Esophagus muscularis mucosa (tissue), 4 donors: Measurements from ENCODE around the gene MEST. TPM values are rescaled to one million over a fixed set of nuclear protein-coding genes. Genes with fewer than 3 reads are reported as not detected.

Source experiments
- DNase-seq: peaks from one replicate; pipeline ENCODE4 v3.0.0-alpha.2; 2017; ENCODE audit errors: extremely low spot score
- H3K27ac ChIP-seq, 4 donors: fragments of 200-600 bp; sonication (generic); replicated peaks in 1 of 4; 1 replicate in 3 of 4; 2 replicates in 1 of 4; pipeline ENCODE4 v1.5.1; 2016 to 2019; ENCODE audit warnings: mild to moderate bottlenecking in 1 of 4
- H3K27me3 ChIP-seq, 4 donors: fragments of 200-600 bp; sonication (generic); one replicate each; pipeline versions ENCODE4 v1.5.1 to v1.6.0; 2016 to 2019
- H3K36me3 ChIP-seq, 4 donors: fragments of 200-600 bp; sonication (generic); one replicate each; pipeline ENCODE4 v1.5.1; 2016 to 2019
- H3K4me1 ChIP-seq, 4 donors: fragments of 200-600 bp; sonication (generic); one replicate each; pipeline ENCODE4 v1.5.1; 2016 to 2019
- H3K4me3 ChIP-seq, 4 donors: fragments of 200-600 bp; sonication (generic); 1 replicate in 2 of 4; 2 replicates in 2 of 4; pipeline ENCODE4 v1.5.1; 2016 to 2019; ENCODE audit warnings: mild to moderate bottlenecking in 4 of 4, moderate library complexity in 1 of 4
- H3K9me3 ChIP-seq, 4 donors: fragments of 200-600 bp; sonication (generic); 1 replicate in 3 of 4; 2 replicates in 1 of 4; pipeline ENCODE4 v1.5.1; 2016 to 2019
- CTCF ChIP-seq, 3 experiments: fragments of 200-600 bp in 2 of 3; fragments of 450-650 bp in 1 of 3; sonication (generic) in 2 of 3; IDR thresholded peaks; one replicate each; pipeline ENCODE4 v1.5.1; 2017 to 2019; ENCODE audit warnings: antibody characterized with exemption in 3 of 3, mild to moderate bottlenecking in 2 of 3, moderate library complexity in 1 of 3
- EP300 ChIP-seq: sonication (generic); formaldehyde crosslinking; IDR thresholded peaks from one replicate; pipeline ENCODE4 v1.6.1; 2017; ENCODE audit warnings: antibody characterized with exemption
- POLR2A ChIP-seq: fragments of 450-650 bp; IDR thresholded peaks from one replicate; pipeline ENCODE4 v1.6.1; 2017; ENCODE audit warnings: antibody characterized with exemption, moderate library complexity, mild to moderate bottlenecking, low read depth
- POLR2AphosphoS5 ChIP-seq, 2 donors: sonication (generic); formaldehyde crosslinking; IDR thresholded peaks; one replicate each; pipeline ENCODE4 v1.6.1; 2017; ENCODE audit warnings: antibody characterized with exemption in 2 of 2
- WGBS: methylation state at CpG from one replicate; pipeline ENCODE4 v1.1.5; 2018; 5-methylcytosine and 5-hydroxymethylcytosine counted together
- intact Hi-C: fragments of 100-400 bp; cut with DNase I; formaldehyde crosslinking; loops from one replicate; pipeline ENCODE4 v1.15.1; 2023
- total RNA-seq, 4 donors: library from RNA; depleted of rRNA; stranded (reverse); fragments of >200 nt; gene quantifications; one replicate each; pipeline versions ENCODE4 v1.1.0 to v1.2.1, GENCODE V29; 2016

The MEST gene
- total RNA-seq, 4 donors from 2014 or later, result 2.6 to 4.6 (median 3.1) TPM

DNA sequence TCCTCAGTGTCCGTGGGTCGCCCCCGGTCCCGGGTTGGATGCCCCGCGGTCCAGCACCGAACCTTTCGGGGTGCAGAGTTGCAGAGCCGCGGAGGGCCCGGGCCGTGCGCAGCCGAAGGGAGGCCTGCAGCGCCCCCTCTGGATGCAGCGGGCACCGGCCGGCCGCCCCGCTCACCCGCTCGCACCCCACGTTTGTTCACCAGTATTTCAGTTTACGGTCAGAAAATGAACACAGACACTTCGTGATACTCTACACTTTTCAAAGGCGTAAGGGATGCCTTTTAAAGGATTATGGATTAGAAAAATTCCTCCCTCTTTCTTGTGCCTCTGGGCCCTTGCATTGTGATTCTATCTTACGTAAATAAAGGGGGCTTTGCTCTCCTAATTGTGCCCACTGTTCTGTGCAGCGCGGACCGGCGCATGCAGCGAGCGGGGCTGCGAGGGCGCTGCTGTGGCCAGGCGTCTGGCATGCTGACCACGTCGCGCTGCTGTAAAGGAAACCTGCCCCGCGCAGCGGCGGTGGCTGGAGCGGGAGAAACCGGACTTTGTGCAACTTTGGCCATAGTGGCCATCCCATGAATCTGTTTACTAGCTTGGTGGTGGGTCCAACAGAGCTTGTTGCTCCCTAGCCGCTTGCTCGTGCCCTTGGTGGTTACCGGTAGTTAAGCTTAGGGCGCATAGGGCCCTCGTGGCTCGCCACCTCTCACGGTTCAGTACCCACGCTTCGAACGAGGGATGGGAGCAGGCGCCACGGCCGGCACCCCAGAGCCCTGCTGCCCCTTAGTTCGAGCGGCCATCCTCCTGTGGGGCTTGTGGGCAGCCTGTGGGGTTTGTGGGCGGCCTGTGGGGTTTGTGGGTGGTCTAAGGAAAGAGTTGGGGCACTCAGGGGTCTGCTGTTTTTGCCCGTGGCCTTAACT is 739 bp upstream of the MEST start:
- intact Hi-C loops, result no loop called here
- Histone ChIP-seq H3K4me1 (peaks cover 18 to 40% (median 36%) of the 10 kb centered on the region in 4 donors), H3K27me3 (peaks cover 0 to 66% (median 14%) of the 10 kb centered on the region in 4 donors), H3K27ac (no peak overlapping the region), H3K9me3 (no peaks in the 10 kb centered on the region), H3K4me3 (peak overlapping the region; percentile 37 to 53 (median 45)), H3K36me3 (no peaks in the 10 kb centered on the region)
- peak; percentile 39 to 52 (median 41) for TF ChIP-seq CTCF (IDR thresholded peaks at IDR 0.05)
- no peak for TF ChIP-seq POLR2A
- 52% methylated on average over 54 of the region's 62 CpGs for WGBS
- DNase-seq, result peak; percentile 57

- peak; percentile 82 for DNase-seq
These were observed 814 bp downstream of the MEST start for GRCh38 chr7:130492523-130493274.

DNA sequence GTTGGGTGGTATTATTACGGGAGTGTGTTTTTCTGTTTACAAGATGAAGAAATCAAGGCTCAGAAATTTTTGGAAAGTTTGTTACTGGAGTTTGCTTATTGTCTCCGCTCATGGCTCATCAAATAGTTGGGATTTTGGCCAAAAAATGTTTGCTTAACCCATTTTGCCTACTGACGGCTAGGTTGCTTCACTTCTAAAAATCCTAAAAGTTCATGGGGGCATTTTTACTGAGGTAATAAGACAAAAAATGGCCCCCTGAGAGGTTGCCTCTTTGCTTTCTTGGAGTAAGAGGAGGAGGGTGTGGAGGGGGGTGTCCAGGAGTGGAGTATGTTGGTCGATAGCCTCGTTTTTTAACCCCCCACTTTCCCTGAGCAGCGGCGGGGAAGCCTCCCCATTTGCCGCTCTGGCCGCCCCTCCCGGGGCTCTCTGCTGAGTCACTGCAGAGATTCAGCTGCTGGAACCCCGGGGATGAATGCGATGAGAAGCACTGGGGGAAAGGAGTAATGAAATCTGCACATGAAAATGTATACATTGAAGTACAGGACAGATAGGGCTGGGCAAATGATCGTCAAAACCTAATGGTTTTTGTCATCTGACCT is 1.5 kb downstream of the MEST start:
- H3K4me1 ChIP-seq, result peaks cover 11 to 33% (median 29%) of the 10 kb centered on the region in 4 donors
- no peak overlapping the region for H3K27ac ChIP-seq
- peak; percentile 60 for DNase-seq
- H3K36me3 ChIP-seq, result peaks cover 0 to 3% (median 0%) of the 10 kb centered on the region in 4 donors
- TF ChIP-seq POLR2A, result no peak
- no peak for TF ChIP-seq CTCF (IDR thresholded peaks at IDR 0.05)
- no peak for TF ChIP-seq EP300
- TF ChIP-seq POLR2AphosphoS5 (IDR thresholded peaks at IDR 0.05), result no peak
- H3K27me3 ChIP-seq, result peaks cover 0 to 46% (median 8%) of the 10 kb centered on the region in 4 donors
- no peaks in the 10 kb centered on the region for H3K9me3 ChIP-seq
- H3K4me3 ChIP-seq, result peak overlapping the region; percentile 37 to 53 (median 45)
- intact Hi-C loops, result no loop called here
- WGBS, result 39% methylated on average over 12 of the region's 13 CpGs

More at GRCh38 chr7:130492523-130493274, 814 bp downstream of the MEST start:
- Histone ChIP-seq H3K36me3 (peaks cover 0 to under 1% (median 0%) of the 10 kb centered on the region in 4 donors), H3K27ac (no peak overlapping the region), H3K27me3 (peaks cover 0 to 53% (median 8%) of the 10 kb centered on the region in 4 donors), H3K4me1 (peaks cover 11 to 33% (median 29%) of the 10 kb centered on the region in 4 donors), H3K4me3 (peak overlapping the region; percentile 37 to 53 (median 45)), H3K9me3 (no peaks in the 10 kb centered on the region)
- 60% methylated on average over 43 of the region's 50 CpGs for WGBS
- TF ChIP-seq POLR2AphosphoS5 (IDR thresholded peaks at IDR 0.05) (no peak), CTCF (IDR thresholded peaks at IDR 0.05) (no peak), EP300 (no peak), POLR2A (no peak)
- intact Hi-C loops, result no loop called here

DNA sequence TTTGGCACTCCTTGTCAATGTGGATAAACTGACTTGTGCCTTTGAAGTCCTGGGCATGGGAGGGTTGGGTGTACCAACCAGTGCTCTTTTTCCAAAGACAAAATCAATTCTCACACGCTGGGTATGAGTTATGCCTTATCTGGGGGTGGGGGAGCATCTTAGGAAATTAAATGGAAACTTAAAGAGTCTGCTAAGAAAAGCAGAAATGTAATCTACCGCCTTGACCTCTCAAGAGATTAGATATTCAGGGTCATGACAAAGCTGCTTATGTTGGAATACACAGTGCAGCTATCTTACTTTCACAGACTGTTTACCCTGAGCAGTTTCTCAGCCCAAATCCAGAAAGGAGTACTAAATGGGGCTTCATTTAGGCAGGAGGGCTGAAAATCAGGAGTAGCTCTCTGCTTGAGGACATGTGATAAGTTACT is 2.6 kb downstream of the MEST start:
- 50% methylated on average over 2 of the region's 2 CpGs for WGBS
- peaks cover 11 to 33% (median 29%) of the 10 kb centered on the region in 4 donors for H3K4me1 ChIP-seq
- TF ChIP-seq POLR2A (no peak), POLR2AphosphoS5 (IDR thresholded peaks at IDR 0.05) (no peak), EP300 (no peak), CTCF (IDR thresholded peaks at IDR 0.05) (no peak)
- peak; percentile 37 for DNase-seq
- no peak overlapping the region for H3K27ac ChIP-seq
- peaks cover 0 to 41% (median 8%) of the 10 kb centered on the region in 4 donors for H3K27me3 ChIP-seq
- intact Hi-C loops, result no loop called here
- H3K36me3 ChIP-seq, result peaks cover 0 to 3% (median 0%) of the 10 kb centered on the region in 4 donors
- H3K4me3 ChIP-seq, result no peak overlapping the region
- H3K9me3 ChIP-seq, result no peaks in the 10 kb centered on the region
